Sigmoid colon (tissue), 4 donors: ENCODE measurements around the gene JAK2.

Source experiments
- CTCF ChIP-seq, 4 experiments: fragments of 450-650 bp in 3 of 4; fragments of 200-600 bp in 1 of 4; IDR thresholded peaks; one replicate each; pipeline ENCODE4 v1.5.1; 2016 to 2019; ENCODE audit warnings: antibody characterized with exemption in 4 of 4, mild to moderate bottlenecking in 3 of 4, moderate library complexity in 2 of 4
- POLR2A ChIP-seq, 2 donors: fragments of 450-650 bp; IDR thresholded peaks; one replicate each; pipeline ENCODE4 v1.6.1; 2016; ENCODE audit warnings: antibody characterized with exemption in 2 of 2, mild to moderate bottlenecking in 2 of 2, moderate library complexity in 2 of 2
- POLR2AphosphoS5 ChIP-seq, 4 donors: sonication (generic); formaldehyde crosslinking; IDR thresholded peaks; one replicate each; pipeline ENCODE4 v1.6.1; 2017; ENCODE audit warnings: antibody characterized with exemption in 4 of 4

- TF ChIP-seq POLR2AphosphoS5 (IDR thresholded peaks at IDR 0.05) (no peak), CTCF (IDR thresholded peaks at IDR 0.05) (no peak), POLR2A (IDR thresholded peaks at IDR 0.05) (no peak)
Observed at GRCh38 chr9:4984171-4984620, 876 bp upstream of the JAK2 start.
